Measurements from ENCODE around the gene KRT84.

The KRT84 gene

GRCh38 chr12:52342781-52343490, 42.5 kb downstream of the KRT84 start:
- DNase-seq (ENCODE audit: low read depth): no peak

GRCh38 chr12:52341066-52341580, 44.3 kb downstream of the KRT84 start:
- no peak for DNase-seq (ENCODE audit: low read depth)

- no peak for DNase-seq (ENCODE audit: low read depth)
Observed at GRCh38 chr12:52338241-52338960, 47.1 kb downstream of the KRT84 start.

- no peak for DNase-seq (ENCODE audit: low read depth)
Observed at GRCh38 chr12:52337054-52337453, 48.4 kb downstream of the KRT84 start.

GRCh38 chr12:52336641-52337040, 48.8 kb downstream of the KRT84 start:
- DNase-seq (ENCODE audit: low read depth): no peak

- no peak for DNase-seq (ENCODE audit: low read depth)
Observed at GRCh38 chr12:52335598-52336262, 49.7 kb downstream of the KRT84 start.

GRCh38 chr12:52334185-52334584, 51.3 kb downstream of the KRT84 start:
- DNase-seq (ENCODE audit: low read depth): no peak

- no peak for DNase-seq (ENCODE audit: low read depth)
Observed at GRCh38 chr12:52333321-52333720, 52.1 kb downstream of the KRT84 start.

- DNase-seq (ENCODE audit: low read depth): no peak
Observed at GRCh38 chr12:52332381-52332780, 53.1 kb downstream of the KRT84 start.

GRCh38 chr12:52331833-52332232, 53.6 kb downstream of the KRT84 start:
- no peak for DNase-seq (ENCODE audit: low read depth)

- no peak for DNase-seq (ENCODE audit: low read depth)
Observed at GRCh38 chr12:52331039-52331438, 54.4 kb downstream of the KRT84 start.

- no peak for DNase-seq (ENCODE audit: low read depth)
Observed at GRCh38 chr12:52327830-52328500, 57.5 kb downstream of the KRT84 start.

Data from activated T-cell treated with anti-CD3 and anti-CD28 coated beads for 1 hour (primary cell).